ENCODE measurements around the gene JMJD8. TPM values are rescaled to one million over a fixed set of nuclear protein-coding genes. Genes with fewer than 3 reads are reported as not detected.
"Not testable (repeated sequence)": the region's sequence is repeated elsewhere in the genome, so short reads cannot be mapped to it uniquely, and the experiment has no call there.

The JMJD8 gene
- total and polyA plus RNA-seq, 10 of the 15 experiments (the other 5 are each of a cell fraction or from before 2014, with no cell fraction given): 1.00 to 50.4 (median 30.7) TPM

GRCh38 chr16:692356-693108 lies 8.4 kb upstream of the JMJD8 start:
- SMC1A ChIA-PET (ENCODE audit: uncharacterized antibody, unreplicated experiment): no interaction called here
- no peak overlapping the region for H3K9ac ChIP-seq (ENCODE audit: control insufficient read depth, insufficient read depth, low read length)
- no peak overlapping the region for H3K4me3 ChIP-seq
- H3K4me1 ChIP-seq (ENCODE audit: control insufficient read depth, insufficient read depth, low read length): peaks cover 12% of the 10 kb centered on the region
- FAIRE-seq: no peak
- ATAC-seq: no peak
- no peak for DNase-seq (ENCODE audit: low read depth, low spot score)
- RAD21 ChIA-PET (ENCODE audit: unreplicated experiment): no interaction called here
- in situ Hi-C loops (cut with MboI): no loop called here
- H4K20me1 ChIP-seq (ENCODE audit: control insufficient read depth, insufficient read depth): no peaks in the 10 kb centered on the region
- 26% methylated on average over 10 of the region's 10 CpGs for WGBS (ENCODE audit: insufficient coverage, insufficient replicate concordance, low lambda C conversion rate, missing lambda C conversion rate)
- BruUV-seq (replicated peaks): no TSS peak
- H3K27ac ChIP-seq (ENCODE audit: control insufficient read depth, insufficient read depth): no peak overlapping the region
- CTCF ChIA-PET: no interaction called here
- intact Hi-C loops (cut with micrococcal nuclease; ENCODE audit: unreplicated experiment): no loop called here
- peak; percentile 49; the same call in 1 of the 2 replicates for TF ChIP-seq RAD51 (IDR thresholded peaks at IDR 0.05)
- no peak for TF ChIP-seq ZNF207 (IDR thresholded peaks at IDR 0.05; ENCODE audit: borderline replicate concordance)
- TF ChIP-seq FOXM1 (IDR thresholded peaks at IDR 0.05; ENCODE audit: low read depth, low read length): no peak
- TF ChIP-seq FOS (IDR thresholded peaks at IDR 0.05; ENCODE audit: borderline replicate concordance, extremely low read depth, insufficient read length): no peak
- no peaks in the 10 kb centered on the region for H3K36me3 ChIP-seq (ENCODE audit: control insufficient read depth in 2 of 2, insufficient read depth in 2 of 2, low read length in 1 of 2)
- POLR2A ChIA-PET: interaction anchor here (0.6 kb wide), 1 partner anchor 282 kb away, joined by 3 read pairs; no protein-coding TSS in a partner anchor
- no peak overlapping the region for H3K4me2 ChIP-seq (ENCODE audit: control insufficient read depth, insufficient read depth)
- H3K9me3 ChIP-seq (replicated peaks; ENCODE audit: control insufficient read depth, insufficient read depth, low read length): no peaks in the 10 kb centered on the region; the same call in 2 of the 3 replicates
- no peak overlapping the region for H2AFZ ChIP-seq (ENCODE audit: control insufficient read depth, low read depth, low read length)
- H3K27me3 ChIP-seq (replicated peaks in 1 of 2; ENCODE audit: control insufficient read depth in 2 of 2, insufficient read depth in 2 of 2, low read length in 1 of 2): peaks cover 2 to 6% of the 10 kb centered on the region in 2 experiments; a peak in 3 of 4 replicates
- peaks cover 9% of the 10 kb centered on the region for H3K79me2 ChIP-seq (ENCODE audit: control insufficient read depth, insufficient read depth, low read length)

DNA sequence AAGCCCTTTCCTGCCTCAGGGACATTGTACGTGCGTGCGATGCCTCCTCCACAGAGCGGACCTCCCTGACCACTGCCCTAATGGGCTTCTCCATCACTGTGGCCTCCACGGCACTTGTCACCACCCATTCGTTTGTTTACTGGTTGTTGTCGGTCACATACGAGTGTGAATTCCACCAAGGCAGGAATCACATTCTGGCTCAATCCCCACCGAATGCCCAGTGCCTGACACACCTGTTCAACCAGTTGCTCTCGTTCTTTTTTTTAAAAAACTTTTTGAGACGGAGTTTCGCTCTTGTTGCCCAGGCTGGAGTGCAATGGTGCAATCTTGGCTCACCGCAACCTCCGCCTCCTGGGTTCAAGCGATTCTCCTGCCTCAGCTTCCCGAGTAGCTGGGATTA lies 7.1 kb upstream of the JMJD8 start:
- H3K4me3 ChIP-seq; BruUV-seq (replicated peaks); H3K9ac ChIP-seq (ENCODE audit: control insufficient read depth, insufficient read depth, low read length); FAIRE-seq; H3K27ac ChIP-seq (ENCODE audit: control insufficient read depth, insufficient read depth); RAD21 ChIA-PET (ENCODE audit: unreplicated experiment); intact Hi-C loops (cut with micrococcal nuclease; ENCODE audit: unreplicated experiment); POLR2A ChIA-PET; SMC1A ChIA-PET (ENCODE audit: uncharacterized antibody, unreplicated experiment); in situ Hi-C loops (cut with MboI); H3K9me3 ChIP-seq (replicated peaks; ENCODE audit: control insufficient read depth, insufficient read depth, low read length); H3K79me2 ChIP-seq (ENCODE audit: control insufficient read depth, insufficient read depth, low read length); H4K20me1 ChIP-seq (ENCODE audit: control insufficient read depth, insufficient read depth); H3K36me3 ChIP-seq (ENCODE audit: control insufficient read depth in 2 of 2, insufficient read depth in 2 of 2, low read length in 1 of 2); H2AFZ ChIP-seq (ENCODE audit: control insufficient read depth, low read depth, low read length); CTCF ChIA-PET; H3K27me3 ChIP-seq (replicated peaks in 1 of 2; ENCODE audit: control insufficient read depth in 2 of 2, insufficient read depth in 2 of 2, low read length in 1 of 2); DNase-seq (ENCODE audit: low read depth, low spot score); H3K4me2 ChIP-seq (ENCODE audit: control insufficient read depth, insufficient read depth); ATAC-seq: not testable (repeated sequence)
- peaks cover 12% of the 10 kb centered on the region for H3K4me1 ChIP-seq (ENCODE audit: control insufficient read depth, insufficient read depth, low read length)
- WGBS (ENCODE audit: insufficient coverage, insufficient replicate concordance, low lambda C conversion rate, missing lambda C conversion rate): 72% methylated on average over 16 of the region's 16 CpGs
